Measurements from ENCODE around the gene SERTM1.

DNA sequence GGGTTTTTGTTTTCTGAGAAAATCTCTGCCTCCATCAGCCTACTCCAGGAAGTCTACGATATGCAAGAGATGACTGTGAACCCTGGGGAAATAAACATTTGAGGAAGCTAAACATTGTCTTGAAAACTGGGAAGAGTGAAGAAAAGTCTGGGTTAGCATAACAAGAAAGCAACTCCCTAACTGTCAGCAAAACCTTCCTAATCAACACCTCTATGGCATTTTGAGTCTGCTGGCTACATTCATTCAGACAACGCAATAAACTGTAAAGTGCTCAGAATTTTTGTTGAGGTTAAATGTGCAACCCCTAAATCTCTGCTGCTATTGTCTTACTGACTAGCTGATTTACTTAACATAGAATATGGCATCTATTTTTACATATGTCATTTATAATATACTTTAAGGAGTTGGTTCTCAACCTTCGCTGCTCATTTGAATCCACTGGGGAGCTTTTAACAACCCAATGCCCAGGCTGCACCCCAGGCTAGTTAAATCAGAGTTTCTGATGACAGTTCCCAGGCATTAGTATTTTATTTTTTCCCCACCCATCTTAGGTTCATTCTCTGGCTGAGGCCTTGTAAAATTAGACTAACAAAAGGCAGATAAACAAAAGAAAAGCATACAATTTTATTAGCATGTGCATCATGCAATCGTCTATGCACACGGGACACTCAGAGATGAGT lies 45.3 kb upstream of the SERTM1 start:
- TF ChIP-seq, protein P1, sequence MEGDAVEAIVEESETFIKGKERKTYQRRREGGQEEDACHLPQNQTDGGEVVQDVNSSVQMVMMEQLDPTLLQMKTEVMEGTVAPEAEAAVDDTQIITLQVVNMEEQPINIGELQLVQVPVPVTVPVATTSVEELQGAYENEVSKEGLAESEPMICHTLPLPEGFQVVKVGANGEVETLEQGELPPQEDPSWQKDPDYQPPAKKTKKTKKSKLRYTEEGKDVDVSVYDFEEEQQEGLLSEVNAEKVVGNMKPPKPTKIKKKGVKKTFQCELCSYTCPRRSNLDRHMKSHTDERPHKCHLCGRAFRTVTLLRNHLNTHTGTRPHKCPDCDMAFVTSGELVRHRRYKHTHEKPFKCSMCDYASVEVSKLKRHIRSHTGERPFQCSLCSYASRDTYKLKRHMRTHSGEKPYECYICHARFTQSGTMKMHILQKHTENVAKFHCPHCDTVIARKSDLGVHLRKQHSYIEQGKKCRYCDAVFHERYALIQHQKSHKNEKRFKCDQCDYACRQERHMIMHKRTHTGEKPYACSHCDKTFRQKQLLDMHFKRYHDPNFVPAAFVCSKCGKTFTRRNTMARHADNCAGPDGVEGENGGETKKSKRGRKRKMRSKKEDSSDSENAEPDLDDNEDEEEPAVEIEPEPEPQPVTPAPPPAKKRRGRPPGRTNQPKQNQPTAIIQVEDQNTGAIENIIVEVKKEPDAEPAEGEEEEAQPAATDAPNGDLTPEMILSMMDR (IDR thresholded peaks at IDR 0.05; ENCODE audit: poor library complexity): no peak
- TF ChIP-seq EZH2phosphoT487 (IDR thresholded peaks at IDR 0.05; ENCODE audit: low read depth, severe bottlenecking, unreplicated experiment) (no peak), EZH2 (IDR thresholded peaks at IDR 0.05; ENCODE audit: borderline replicate concordance) (no peak)
